Spinal cord (tissue), 10 donors: ENCODE measurements around the gene EPPIN. TPM values are rescaled to one million over a fixed set of nuclear protein-coding genes. Genes with fewer than 3 reads are reported as not detected.

Source experiments
- DNase-seq, 6 donors: peaks; one replicate each; pipeline versions ENCODE4 v3.0.0 to v3.0.0-alpha.2; 2013 to 2015; ENCODE audit warnings: low spot score in 6 of 6, low read depth in 4 of 6
- H3K27ac ChIP-seq: one replicate; pipeline ENCODE4 v1.5.1; 2013; ENCODE audit warnings: low read depth, low read length, control low read depth
- H3K27me3 ChIP-seq: one replicate; pipeline ENCODE4 v1.6.1; 2013; ENCODE audit warnings: low read length; ENCODE audit not compliant: control insufficient read depth, insufficient read depth
- H3K36me3 ChIP-seq: one replicate; pipeline ENCODE4 v1.6.1; 2013; ENCODE audit warnings: low read length; ENCODE audit not compliant: control insufficient read depth, insufficient read depth
- H3K4me1 ChIP-seq: one replicate; pipeline ENCODE4 v1.6.1; 2013; ENCODE audit warnings: low read length; ENCODE audit not compliant: control insufficient read depth, insufficient read depth
- H3K4me3 ChIP-seq: one replicate; pipeline ENCODE4 v1.5.1; 2013; ENCODE audit warnings: low read depth, low read length, control low read depth
- H3K9me3 ChIP-seq: one replicate; pipeline ENCODE4 v1.6.1; 2013; ENCODE audit warnings: low read length; ENCODE audit not compliant: control insufficient read depth, insufficient read depth
- WGBS: methylation state at CpG from one replicate; pipeline ENCODE4 v1.1.5; 2013; ENCODE audit warnings: missing lambda C conversion rate; ENCODE audit not compliant: insufficient coverage; 5-methylcytosine and 5-hydroxymethylcytosine counted together
- polyA plus RNA-seq, 2 donors: library from polyadenylated mRNA; unstranded; fragments of 120-200 nt; gene quantifications; one replicate each; pipeline ENCODE4 v1.2.1, GENCODE V29; 2013; ENCODE audit not compliant: insufficient read length in 2 of 2
- total RNA-seq, 2 donors: library from RNA; depleted of rRNA in 1 of 2; stranded (reverse); fragments of 120-200 nt in 1 of 2; fragments of >200 nt in 1 of 2; gene quantifications; one replicate each; pipeline versions ENCODE4 v1.2.3 to v1.2.4, GENCODE V29; 2013 to 2014
- donor health status: healthy.

The EPPIN gene
- total and polyA plus RNA-seq, 4 donors = 0.10 to 0.41 (median 0.26) TPM

DNA sequence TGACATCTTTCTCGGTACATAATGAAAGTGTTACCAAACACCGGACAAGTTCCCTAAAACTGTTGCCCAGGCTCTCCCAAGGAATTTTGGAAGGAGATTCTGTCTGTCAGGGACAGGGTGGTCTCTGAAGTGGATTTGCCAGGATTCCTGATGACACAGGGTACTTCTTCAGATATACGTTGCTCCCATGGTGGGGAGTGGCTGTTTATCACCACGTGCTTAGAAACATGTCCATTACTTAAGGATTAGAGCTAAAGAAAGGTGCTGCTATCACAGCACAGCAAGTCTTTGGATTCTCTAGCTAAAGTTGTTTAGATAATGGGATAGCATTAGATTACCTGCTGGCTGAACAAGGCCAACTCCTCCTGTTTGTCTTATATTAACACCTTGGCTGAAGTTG lies 38.1 kb downstream of the EPPIN start:
- H3K9me3 ChIP-seq = no peaks in the 10 kb centered on the region
- no peaks in the 10 kb centered on the region for H3K27me3 ChIP-seq
- no peaks in the 10 kb centered on the region for H3K4me1 ChIP-seq
- H3K4me3 ChIP-seq = no peak overlapping the region
- no peak overlapping the region for H3K27ac ChIP-seq
- no peak for DNase-seq
- 95% methylated on average over 2 of the region's 4 CpGs for WGBS
- H3K36me3 ChIP-seq = no peaks in the 10 kb centered on the region

DNA sequence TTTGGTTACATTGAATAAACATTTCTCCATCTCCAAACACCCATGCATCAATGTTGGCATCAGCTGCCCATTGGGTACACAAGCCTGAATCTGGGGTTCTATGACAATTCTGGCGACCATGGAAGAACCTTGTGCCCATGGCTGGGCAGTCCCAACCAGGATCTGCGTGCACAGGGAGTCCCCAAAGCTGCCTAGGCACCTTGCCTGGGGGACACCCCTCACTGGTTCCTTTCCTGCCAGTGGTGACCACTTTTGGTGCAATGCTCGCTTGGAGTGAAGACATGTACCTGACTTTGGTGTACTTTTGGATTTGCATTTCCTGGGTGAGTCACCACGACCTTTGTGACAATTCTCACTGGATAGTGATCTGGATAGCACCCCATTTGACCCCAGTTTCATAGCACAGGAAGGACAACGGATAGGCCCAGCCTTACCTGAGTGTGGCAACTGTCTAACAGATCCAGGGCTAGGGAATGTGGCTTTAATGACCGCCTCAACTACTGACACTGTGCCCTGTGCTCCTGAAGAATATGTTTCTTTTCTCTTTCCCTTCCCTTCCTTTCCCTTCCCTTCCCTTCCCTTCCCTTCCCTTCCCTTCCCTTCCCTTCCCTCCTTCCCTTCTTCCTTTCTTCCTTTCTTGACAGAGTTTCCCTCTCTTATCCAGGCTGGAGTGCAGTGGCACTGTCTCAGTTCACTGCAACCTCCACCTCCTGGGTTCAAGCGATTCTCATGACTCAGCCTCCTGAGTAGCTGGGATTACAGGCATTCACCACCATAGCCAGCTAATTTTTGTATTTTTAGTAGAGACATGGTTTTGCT lies 38.9 kb downstream of the EPPIN start:
- Histone ChIP-seq H3K9me3 (no peaks in the 10 kb centered on the region), H3K27me3 (no peaks in the 10 kb centered on the region), H3K4me3 (no peak overlapping the region), H3K4me1 (no peaks in the 10 kb centered on the region), H3K36me3 (no peaks in the 10 kb centered on the region), H3K27ac (no peak overlapping the region)
- 79% methylated on average over 6 of the region's 7 CpGs for WGBS
- DNase-seq = no peak

DNA sequence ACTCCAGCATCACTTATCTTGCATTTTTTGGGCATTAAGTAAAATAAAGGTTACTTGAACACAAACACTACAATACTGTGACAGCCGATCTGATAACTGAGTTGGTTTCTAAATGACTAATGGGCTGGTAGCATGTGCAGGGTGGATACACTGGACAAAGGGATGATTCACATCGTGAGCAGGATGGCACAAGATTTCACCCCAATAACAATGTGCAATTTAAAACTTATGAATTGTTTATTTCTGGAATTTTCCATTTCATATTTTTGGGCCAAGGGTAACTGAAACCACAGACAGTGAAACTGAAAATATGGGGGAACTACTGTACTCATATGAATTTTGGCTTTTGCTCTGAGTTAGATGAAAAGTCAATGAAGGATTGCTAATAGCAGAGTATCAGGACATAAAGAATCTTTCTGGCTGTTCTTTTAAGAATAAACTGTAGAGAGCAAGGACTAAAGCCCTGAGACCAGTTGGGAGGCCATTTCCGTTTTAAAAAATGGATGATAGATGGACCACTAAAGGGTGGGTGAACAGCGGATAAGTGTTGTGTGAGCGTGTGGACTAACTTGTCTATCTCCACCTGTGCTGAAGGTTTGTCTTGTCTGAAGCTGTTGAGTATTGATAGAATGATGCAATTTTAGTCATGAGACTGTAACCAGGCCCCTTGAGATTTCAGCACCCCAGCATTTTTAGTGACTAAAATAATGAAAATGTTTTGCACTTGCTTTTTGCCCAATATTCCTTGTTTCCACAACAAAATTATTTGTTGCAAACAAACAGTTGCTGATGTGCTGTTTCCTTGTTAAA lies 40.0 kb downstream of the EPPIN start:
- whole genome bisulfite sequencing = 91% methylated on average over 3 of the region's 5 CpGs

DNA sequence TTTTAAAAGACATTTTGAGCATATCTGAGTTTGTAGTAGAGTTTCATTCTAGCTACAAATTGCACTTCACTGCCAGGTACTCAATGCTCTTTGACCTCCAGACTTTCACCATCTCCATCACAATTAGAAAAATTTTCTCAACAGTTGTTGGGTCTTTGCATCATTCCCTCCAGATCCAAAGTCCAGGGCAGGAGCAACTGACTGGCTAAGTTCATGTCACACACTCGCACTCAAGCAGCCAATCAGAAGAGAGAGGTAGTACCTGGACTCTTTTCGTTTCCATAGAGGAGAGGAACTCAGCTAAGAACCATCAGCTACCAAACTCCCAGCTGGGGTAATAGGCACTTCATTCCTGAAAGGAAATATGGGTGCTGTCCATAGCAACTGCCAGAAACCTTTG lies 40.8 kb downstream of the EPPIN start:
- H3K4me1 ChIP-seq = no peaks in the 10 kb centered on the region

More for the DNA sequence above, 40.0 kb downstream of the EPPIN start:
- Histone ChIP-seq H3K36me3 (no peaks in the 10 kb centered on the region), H3K27ac (no peak overlapping the region), H3K4me1 (no peaks in the 10 kb centered on the region), H3K9me3 (no peaks in the 10 kb centered on the region), H3K27me3 (no peaks in the 10 kb centered on the region), H3K4me3 (no peak overlapping the region)
- no peak for DNase-seq

DNA sequence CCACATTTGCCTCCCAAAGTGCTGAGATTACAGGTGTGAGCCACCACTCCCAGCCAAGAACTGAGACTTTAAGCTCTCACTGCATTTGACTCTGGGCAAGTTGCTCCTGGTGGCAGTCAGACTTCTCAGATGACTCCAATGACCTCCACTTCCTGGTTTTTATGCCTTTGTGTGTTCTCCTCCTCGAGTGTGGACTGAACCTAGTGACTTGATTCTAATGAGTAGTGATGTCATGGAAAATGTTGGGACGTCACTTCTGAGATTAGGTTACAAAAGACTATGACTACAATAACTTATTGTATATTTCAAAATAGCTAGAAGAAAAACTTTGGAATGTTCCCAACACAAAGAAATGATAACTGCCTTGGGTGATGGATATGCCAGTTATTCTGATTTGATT lies 43.8 kb downstream of the EPPIN start:
- no peak overlapping the region for H3K27ac ChIP-seq
- no CpG with 5 or more reads among the region's 2 CpGs for WGBS
- no peaks in the 10 kb centered on the region for H3K4me1 ChIP-seq
- H3K9me3 ChIP-seq = no peaks in the 10 kb centered on the region
- peaks cover 3% of the 10 kb centered on the region for H3K27me3 ChIP-seq
- H3K4me3 ChIP-seq = no peak overlapping the region
- DNase-seq = no peak
- no peaks in the 10 kb centered on the region for H3K36me3 ChIP-seq

More for the DNA sequence above, 40.8 kb downstream of the EPPIN start:
- Histone ChIP-seq H3K4me3 (no peak overlapping the region), H3K9me3 (no peaks in the 10 kb centered on the region), H3K36me3 (no peaks in the 10 kb centered on the region), H3K27ac (no peak overlapping the region), H3K27me3 (no peaks in the 10 kb centered on the region)
- WGBS = 100% methylated on average over 1 of the region's 2 CpGs
- no peak for DNase-seq

DNA sequence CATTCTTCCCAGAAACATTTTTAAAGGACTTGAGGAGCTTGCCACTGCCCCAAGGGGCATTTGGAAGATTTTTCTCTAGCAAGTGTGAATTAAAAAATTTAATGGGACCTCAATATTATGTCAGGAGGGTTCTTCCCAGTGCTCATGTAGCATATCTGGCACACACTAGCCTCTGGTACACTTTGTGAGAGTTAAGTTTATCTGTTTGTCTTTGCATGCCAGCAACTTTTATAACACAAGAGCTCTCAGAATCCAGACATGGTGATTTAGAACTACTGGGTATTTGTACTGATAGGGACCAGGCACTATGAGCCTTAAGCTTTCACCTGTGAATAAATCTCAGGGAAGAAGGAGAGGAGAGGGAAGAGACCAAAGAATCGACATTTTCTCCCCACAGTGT lies 44.6 kb downstream of the EPPIN start:
- Histone ChIP-seq H3K4me3 (no peak overlapping the region), H3K9me3 (no peaks in the 10 kb centered on the region), H3K36me3 (no peaks in the 10 kb centered on the region), H3K4me1 (no peaks in the 10 kb centered on the region), H3K27me3 (peaks cover 3% of the 10 kb centered on the region), H3K27ac (no peak overlapping the region)
- WGBS = 100% methylated on average over 1 of the region's 1 CpG
- DNase-seq = no peak

DNA sequence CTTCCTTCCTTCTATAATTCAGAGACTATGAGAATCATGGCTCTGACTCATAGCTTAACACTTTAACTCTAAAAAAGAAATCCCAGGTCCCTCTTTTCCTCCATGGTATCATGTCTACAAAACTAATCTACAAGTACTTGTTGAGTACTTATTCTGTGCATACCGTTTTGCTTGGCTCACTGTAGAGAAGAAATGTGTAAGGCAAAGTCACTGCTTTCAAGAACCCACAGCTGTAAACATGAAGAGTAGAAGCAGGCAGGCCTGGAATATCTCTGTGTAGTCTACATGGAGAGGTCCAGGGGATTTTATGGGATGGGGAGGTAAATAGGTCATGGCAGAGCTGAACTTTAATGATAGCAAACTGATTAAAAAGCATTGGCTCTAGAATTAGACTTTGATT lies 45.6 kb downstream of the EPPIN start:
- WGBS = 100% methylated on average over 1 of the region's 1 CpG
- H3K9me3 ChIP-seq = no peaks in the 10 kb centered on the region
- H3K27me3 ChIP-seq = peaks cover 3% of the 10 kb centered on the region
- H3K4me3 ChIP-seq = no peak overlapping the region
- DNase-seq = no peak
- no peaks in the 10 kb centered on the region for H3K36me3 ChIP-seq
- H3K4me1 ChIP-seq = no peaks in the 10 kb centered on the region
- H3K27ac ChIP-seq = no peak overlapping the region

DNA sequence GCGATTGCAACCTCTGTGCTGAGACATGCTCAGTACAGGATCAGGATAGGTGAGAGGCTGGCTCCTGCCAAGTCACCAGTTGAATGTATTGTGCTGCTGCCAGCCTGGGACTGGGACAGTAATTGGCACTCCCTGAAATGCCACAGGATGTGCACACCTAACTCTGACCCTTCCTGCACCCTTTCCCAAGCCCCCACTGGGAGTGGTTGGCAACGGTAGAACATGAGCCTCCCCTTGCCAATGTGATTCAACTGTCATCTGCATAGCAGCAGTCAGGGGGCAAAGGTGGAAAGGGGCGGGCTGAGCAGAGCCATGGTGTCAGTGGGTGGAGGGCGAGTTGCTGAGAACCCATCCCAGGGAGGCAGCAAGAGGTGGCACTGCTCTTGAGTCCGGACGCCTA lies 47.2 kb downstream of the EPPIN start:
- Histone ChIP-seq H3K4me1 (no peaks in the 10 kb centered on the region), H3K4me3 (no peak overlapping the region), H3K27me3 (peaks cover 3% of the 10 kb centered on the region), H3K36me3 (no peaks in the 10 kb centered on the region), H3K27ac (no peak overlapping the region), H3K9me3 (no peaks in the 10 kb centered on the region)
- DNase-seq = no peak
- WGBS = 71% methylated on average over 6 of the region's 6 CpGs

DNA sequence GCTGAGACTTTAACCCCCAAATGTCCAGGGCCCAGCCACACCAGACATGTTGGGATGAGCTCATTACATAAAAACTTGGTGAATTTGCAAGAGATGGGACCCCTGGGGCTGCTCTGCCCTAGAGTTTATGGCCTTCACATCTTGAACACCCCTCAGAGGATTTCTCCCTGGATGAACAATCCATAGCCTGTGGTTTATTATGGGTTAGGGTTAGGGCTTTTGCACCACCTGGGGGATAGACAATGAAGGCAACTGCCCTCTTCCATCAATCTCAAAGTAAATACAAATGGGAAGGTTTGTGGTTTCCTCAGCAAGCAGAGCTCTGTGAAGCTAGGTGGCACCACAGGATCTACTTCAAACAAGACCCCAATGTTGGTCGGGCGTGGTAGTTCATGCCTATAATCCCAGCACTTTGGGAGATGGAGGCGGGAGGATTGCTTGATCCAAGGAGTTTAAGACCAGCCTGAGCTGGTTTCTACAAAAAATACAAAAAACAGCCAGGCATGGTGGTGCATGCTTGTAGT lies 49.2 kb downstream of the EPPIN start:
- H3K27me3 ChIP-seq = peaks cover 3% of the 10 kb centered on the region
- H3K36me3 ChIP-seq = no peaks in the 10 kb centered on the region
- H3K9me3 ChIP-seq = no peaks in the 10 kb centered on the region
- DNase-seq = no peak
- H3K4me1 ChIP-seq = no peaks in the 10 kb centered on the region
- H3K27ac ChIP-seq = no peak overlapping the region
- WGBS = 56% methylated on average over 3 of the region's 3 CpGs
- H3K4me3 ChIP-seq = no peak overlapping the region
